Measurements from ENCODE around the gene PBX3. TPM values are rescaled to one million over a fixed set of nuclear protein-coding genes. Genes with fewer than 3 reads are reported as not detected.
"Not testable (repeated sequence)": the region's sequence is repeated elsewhere in the genome, so short reads cannot be mapped to it uniquely, and the experiment has no call there.

Gene PBX3
- total RNA-seq, 1 donor from 2014 or later = 11.0 TPM

DNA sequence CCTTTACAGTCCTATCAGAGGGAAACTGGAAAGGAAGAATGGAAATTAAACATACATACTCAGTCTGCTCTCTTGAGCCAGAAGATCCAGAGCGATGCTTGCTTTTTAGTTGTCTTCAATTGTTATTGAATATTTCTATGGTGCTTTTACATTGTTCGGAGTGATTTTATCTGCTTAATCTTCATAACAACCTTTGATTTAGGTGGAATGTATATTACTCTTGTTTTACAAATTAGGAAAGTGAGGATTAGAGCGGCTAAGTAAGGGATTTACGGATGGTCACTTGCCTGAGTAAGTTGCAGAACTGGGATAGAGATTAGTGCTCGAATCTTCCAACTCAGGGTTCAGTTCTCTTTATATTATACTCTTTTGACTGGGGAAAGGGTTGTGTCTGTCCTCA, 69.1 kb downstream of the PBX3 start:
- TF ChIP-seq, protein P1, sequence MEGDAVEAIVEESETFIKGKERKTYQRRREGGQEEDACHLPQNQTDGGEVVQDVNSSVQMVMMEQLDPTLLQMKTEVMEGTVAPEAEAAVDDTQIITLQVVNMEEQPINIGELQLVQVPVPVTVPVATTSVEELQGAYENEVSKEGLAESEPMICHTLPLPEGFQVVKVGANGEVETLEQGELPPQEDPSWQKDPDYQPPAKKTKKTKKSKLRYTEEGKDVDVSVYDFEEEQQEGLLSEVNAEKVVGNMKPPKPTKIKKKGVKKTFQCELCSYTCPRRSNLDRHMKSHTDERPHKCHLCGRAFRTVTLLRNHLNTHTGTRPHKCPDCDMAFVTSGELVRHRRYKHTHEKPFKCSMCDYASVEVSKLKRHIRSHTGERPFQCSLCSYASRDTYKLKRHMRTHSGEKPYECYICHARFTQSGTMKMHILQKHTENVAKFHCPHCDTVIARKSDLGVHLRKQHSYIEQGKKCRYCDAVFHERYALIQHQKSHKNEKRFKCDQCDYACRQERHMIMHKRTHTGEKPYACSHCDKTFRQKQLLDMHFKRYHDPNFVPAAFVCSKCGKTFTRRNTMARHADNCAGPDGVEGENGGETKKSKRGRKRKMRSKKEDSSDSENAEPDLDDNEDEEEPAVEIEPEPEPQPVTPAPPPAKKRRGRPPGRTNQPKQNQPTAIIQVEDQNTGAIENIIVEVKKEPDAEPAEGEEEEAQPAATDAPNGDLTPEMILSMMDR (conservative IDR thresholded peaks at IDR 0.05; ENCODE audit: low read depth, low read length) = no peak
- no peak for DNase-seq (ENCODE audit: low read depth)
- H3K4me3 ChIP-seq (ENCODE audit: low read depth, low read length) = no peak overlapping the region

DNA sequence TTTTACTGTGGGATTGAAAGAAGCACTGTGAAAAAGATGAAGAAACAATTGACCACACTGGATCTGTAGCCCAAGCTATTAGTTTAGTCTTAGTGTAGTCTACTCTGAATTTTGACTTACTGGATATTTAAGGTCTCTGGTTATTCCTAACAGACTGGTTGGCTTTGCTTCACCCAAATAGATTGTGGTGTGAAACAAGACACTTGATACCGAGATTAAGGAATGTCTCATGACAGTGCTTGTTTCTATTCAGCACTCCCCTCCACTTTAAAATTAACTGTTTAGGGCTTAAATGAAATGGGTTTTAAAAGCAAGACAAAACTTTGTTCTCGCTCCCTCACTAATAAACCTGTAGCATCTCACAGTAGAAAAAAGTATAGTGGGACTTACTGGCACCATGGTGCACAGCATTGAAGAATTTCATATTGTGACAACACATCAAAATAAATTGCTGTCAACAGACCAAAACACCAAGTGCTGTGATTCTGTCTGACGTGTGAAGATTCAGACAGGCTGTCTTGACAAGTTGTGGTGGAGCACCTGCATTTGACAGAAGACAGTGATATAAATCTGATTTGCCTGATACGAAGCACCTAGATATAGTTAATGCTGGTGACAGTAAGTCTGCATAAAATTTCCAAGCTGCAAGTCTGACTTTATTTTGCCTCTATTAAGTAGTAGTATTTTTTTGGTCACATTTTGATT, 73.1 kb downstream of the PBX3 start:
- TF ChIP-seq, protein P1 (conservative IDR thresholded peaks at IDR 0.05; ENCODE audit: low read depth, low read length) = no peak
- no peak overlapping the region for H3K4me3 ChIP-seq (ENCODE audit: low read depth, low read length)
- no peak for DNase-seq (ENCODE audit: low read depth)

DNA sequence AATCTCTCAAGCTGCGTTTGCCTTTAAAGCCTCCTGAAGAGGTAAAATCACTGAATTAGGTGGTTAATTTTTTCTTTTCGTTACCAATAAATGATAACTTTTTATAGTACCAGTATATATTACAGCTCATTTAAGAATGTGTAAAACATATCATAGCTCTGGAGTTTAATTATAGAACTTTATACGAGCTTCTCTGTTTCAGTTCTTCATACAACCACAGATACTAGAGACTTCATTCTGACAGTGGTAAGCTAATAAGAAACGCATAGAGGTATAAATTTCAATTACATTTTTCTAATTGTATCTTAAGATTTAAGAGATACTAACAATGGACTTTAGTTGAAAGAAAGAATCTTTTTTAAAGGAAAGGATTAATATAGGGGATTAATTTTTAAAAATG, 73.9 kb downstream of the PBX3 start:
- TF ChIP-seq, protein P1 (conservative IDR thresholded peaks at IDR 0.05; ENCODE audit: low read depth, low read length) = no peak

DNA sequence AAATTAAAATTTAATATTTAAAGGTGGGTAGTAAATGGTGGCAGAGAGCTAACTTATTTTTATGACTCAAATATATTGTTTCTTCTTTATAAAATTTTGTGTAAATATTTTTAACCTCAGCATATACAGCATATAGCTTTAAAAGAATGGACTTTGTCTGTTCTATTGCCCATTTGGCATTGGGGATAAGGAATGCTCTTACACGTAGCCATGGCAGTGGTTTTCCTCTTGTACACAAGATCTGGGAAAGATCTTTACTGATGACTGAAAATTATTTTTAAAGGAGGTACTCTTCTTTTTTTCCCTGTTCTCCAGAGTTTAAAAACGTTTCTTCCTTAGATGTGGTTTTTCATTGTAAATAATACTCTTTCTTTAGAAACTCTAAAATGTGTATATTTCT, 75.0 kb downstream of the PBX3 start:
- TF ChIP-seq, protein P1 (conservative IDR thresholded peaks at IDR 0.05; ENCODE audit: low read depth, low read length) = no peak
- no peak for DNase-seq (ENCODE audit: low read depth)
- H3K4me3 ChIP-seq (ENCODE audit: low read depth, low read length) = no peak overlapping the region

More for the DNA sequence above, 73.9 kb downstream of the PBX3 start:
- DNase-seq (ENCODE audit: low read depth) = no peak
- no peak overlapping the region for H3K4me3 ChIP-seq (ENCODE audit: low read depth, low read length)

DNA sequence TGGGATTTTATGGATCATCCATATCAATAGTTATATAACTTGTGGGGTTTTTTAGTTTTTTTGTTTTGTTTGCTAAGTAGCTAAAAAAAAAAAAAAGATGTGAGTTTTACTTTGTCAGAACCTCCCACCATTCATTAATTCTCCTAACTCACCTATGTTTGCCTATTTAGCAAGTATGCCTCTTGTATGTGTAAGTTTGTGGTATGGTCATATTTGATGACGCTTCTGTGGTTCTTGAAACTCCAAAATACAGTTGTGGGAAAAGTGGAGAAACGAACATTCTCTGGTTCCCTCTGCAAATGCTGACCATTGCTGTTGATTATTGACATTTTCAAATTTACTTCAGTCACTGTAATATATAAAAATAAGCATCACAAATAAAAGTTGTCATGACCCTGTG, 75.7 kb downstream of the PBX3 start:
- TF ChIP-seq, protein P1 (conservative IDR thresholded peaks at IDR 0.05; ENCODE audit: low read depth, low read length) = no peak
- no peak for DNase-seq (ENCODE audit: low read depth)
- H3K4me3 ChIP-seq (ENCODE audit: low read depth, low read length) = no peak overlapping the region

DNA sequence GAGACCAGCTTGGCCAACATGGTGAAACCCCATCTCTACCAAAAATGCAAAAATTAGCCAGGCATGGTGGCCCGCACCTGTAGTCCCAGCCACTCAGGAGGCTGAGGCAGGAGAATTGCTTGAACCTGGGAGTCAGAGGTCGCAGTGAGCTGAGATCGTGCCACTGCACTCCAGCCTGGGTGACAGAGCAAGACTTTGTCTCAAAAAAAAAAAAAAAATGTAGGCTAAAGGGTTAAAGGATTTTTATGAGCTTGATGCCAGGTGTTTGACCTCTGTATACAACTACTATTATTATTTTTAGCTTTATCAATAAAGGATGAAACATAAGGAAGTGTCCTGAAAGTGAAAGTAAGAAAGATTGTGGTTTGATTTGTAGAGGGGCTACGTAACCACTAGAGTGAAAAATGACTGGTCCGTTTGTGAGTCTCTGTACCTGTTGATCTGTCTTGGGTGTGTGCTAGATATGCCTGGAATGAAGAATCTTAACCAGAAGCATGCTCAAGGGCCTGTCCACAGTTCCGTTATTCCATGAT, 76.8 kb downstream of the PBX3 start:
- not testable (repeated sequence) for DNase-seq (ENCODE audit: low read depth)

DNA sequence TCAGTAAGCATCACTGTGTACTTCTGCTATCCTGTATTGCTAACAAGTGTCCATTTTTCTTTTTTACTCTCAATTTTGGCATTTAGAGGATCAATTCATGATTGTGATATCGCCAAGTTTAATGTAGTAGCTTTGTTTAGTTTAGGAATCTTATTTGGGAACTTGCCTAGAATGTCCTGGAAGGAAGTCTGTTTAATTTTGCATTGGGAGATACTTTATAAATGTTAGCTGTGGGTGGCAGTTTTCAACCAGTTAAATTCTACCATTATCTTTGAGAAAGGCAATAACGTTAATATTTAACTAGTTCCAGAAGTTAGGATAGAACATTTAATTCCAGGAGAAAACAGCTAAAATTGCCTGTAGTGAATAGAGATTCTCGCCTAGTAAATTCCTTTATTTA, 78.6 kb downstream of the PBX3 start:
- TF ChIP-seq, protein P1 (conservative IDR thresholded peaks at IDR 0.05; ENCODE audit: low read depth, low read length) = no peak
- no peak for DNase-seq (ENCODE audit: low read depth)
- H3K4me3 ChIP-seq (ENCODE audit: low read depth, low read length) = no peak overlapping the region

More for the DNA sequence above, 76.8 kb downstream of the PBX3 start:
- not testable (repeated sequence) for H3K4me3 ChIP-seq (ENCODE audit: low read depth, low read length)

Data from epithelial cell of proximal tubule (primary cell).